ENCODE data around the gene F5. TPM values are rescaled to one million over a fixed set of nuclear protein-coding genes. Genes with fewer than 3 reads are reported as not detected.

F5 gene
- total RNA-seq, 2 experiments from 2014 or later: 20.7 to 23.3 TPM

GRCh38 chr1:169517558-169518186 is 68.6 kb downstream of the F5 start:
- ATAC-seq (no peak), DNase-seq (no peak)
- Mint-ChIP-seq H3K9me3 (no peaks in the 10 kb centered on the region), H3K36me3 (ENCODE audit: low read depth) (peaks cover 66% of the 10 kb centered on the region), H3K4me1 (ENCODE audit: low read depth) (no peaks in the 10 kb centered on the region), H3K27me3 (no peaks in the 10 kb centered on the region), H3K4me3 (no peak overlapping the region), H3K27ac (no peak overlapping the region)
- intact Hi-C loops (cut with micrococcal nuclease): no loop called here
- ChIA-PET POLR2A (no interaction called here), CTCF (no interaction called here)
- TF ChIP-seq CTCF (IDR thresholded peaks at IDR 0.05): no peak

- intact Hi-C loops (cut with micrococcal nuclease): no loop called here
- Mint-ChIP-seq H3K36me3 (ENCODE audit: low read depth) (peaks cover 55% of the 10 kb centered on the region), H3K4me1 (ENCODE audit: low read depth) (peaks cover 5% of the 10 kb centered on the region), H3K27ac (no peak overlapping the region), H3K9me3 (no peaks in the 10 kb centered on the region), H3K4me3 (no peak overlapping the region), H3K27me3 (no peaks in the 10 kb centered on the region)
- ChIA-PET POLR2A (no interaction called here), CTCF (interaction anchor here (1.5 kb wide), 1 partner anchor 22 kb away, joined by 3 read pairs; no protein-coding TSS in a partner anchor)
- DNase-seq (no peak), ATAC-seq (no peak)
- TF ChIP-seq CTCF (IDR thresholded peaks at IDR 0.05): no peak
These were observed 70.6 kb downstream of the F5 start for GRCh38 chr1:169515641-169516040.

GRCh38 chr1:169514566-169515270 is 71.6 kb downstream of the F5 start:
- Mint-ChIP-seq H3K9me3 (no peaks in the 10 kb centered on the region), H3K36me3 (ENCODE audit: low read depth) (peaks cover 49% of the 10 kb centered on the region), H3K27ac (no peak overlapping the region), H3K27me3 (no peaks in the 10 kb centered on the region), H3K4me3 (no peak overlapping the region), H3K4me1 (ENCODE audit: low read depth) (peaks cover 5% of the 10 kb centered on the region)
- POLR2A ChIA-PET: interaction anchor here (1.0 kb wide), 1 partner anchor 8 kb away, joined by 3 read pairs; no protein-coding TSS in a partner anchor
- intact Hi-C loops (cut with micrococcal nuclease): no loop called here
- DNase-seq (no peak), ATAC-seq (no peak)
- no peak for TF ChIP-seq CTCF (IDR thresholded peaks at IDR 0.05)
- CTCF ChIA-PET: interaction anchor here (1.5 kb wide), 1 partner anchor 21 kb away, joined by 3 read pairs; no protein-coding TSS in a partner anchor

- POLR2A ChIA-PET: no interaction called here
- no peak for DNase-seq
- H3K36me3 Mint-ChIP-seq (ENCODE audit: low read depth): peaks cover 39% of the 10 kb centered on the region
- no peaks in the 10 kb centered on the region for H3K27me3 Mint-ChIP-seq
- TF ChIP-seq CTCF (IDR thresholded peaks at IDR 0.05): no peak
- H3K4me1 Mint-ChIP-seq (ENCODE audit: low read depth): peaks cover 15% of the 10 kb centered on the region
- intact Hi-C loops (cut with micrococcal nuclease): no loop called here
- no peak overlapping the region for H3K4me3 Mint-ChIP-seq
- H3K27ac Mint-ChIP-seq: no peak overlapping the region
- no peak for ATAC-seq
- no peaks in the 10 kb centered on the region for H3K9me3 Mint-ChIP-seq
- CTCF ChIA-PET: no interaction called here
These were observed 73.1 kb downstream of the F5 start for GRCh38 chr1:169513208-169513607.

Data from activated CD8-positive, alpha-beta T cell treated with anti-CD3 and anti-CD28 coated beads for 36 hours (primary cell).